Mucosa of rectum (tissue), 2 donors: ENCODE data around the gene SORCS1.

Experiments used
- H3K27ac ChIP-seq, 2 donors: one replicate each; pipeline ENCODE4 v1.7.0; 2013; ENCODE audit warnings: inconsistent platforms in 2 of 2, low read depth in 2 of 2, low read length in 2 of 2
- H3K27me3 ChIP-seq, 2 donors: one replicate each; pipeline ENCODE4 v1.7.0; 2013; ENCODE audit warnings: low read length in 2 of 2; ENCODE audit not compliant: control insufficient read depth in 2 of 2, insufficient read depth in 2 of 2
- H3K36me3 ChIP-seq, 2 donors: one replicate each; pipeline ENCODE4 v1.7.0; 2013; ENCODE audit warnings: low read length in 2 of 2; ENCODE audit not compliant: control insufficient read depth in 2 of 2, insufficient read depth in 2 of 2
- H3K4me1 ChIP-seq, 2 donors: one replicate each; pipeline ENCODE4 v1.7.0; 2013; ENCODE audit warnings: low read length in 2 of 2, mild to moderate bottlenecking in 1 of 2; ENCODE audit not compliant: control insufficient read depth in 2 of 2, insufficient read depth in 2 of 2
- H3K4me3 ChIP-seq, 2 donors: one replicate each; pipeline ENCODE4 v1.7.0; 2013; ENCODE audit warnings: low read length in 2 of 2
- H3K9ac ChIP-seq, 2 donors: one replicate each; pipeline ENCODE4 v1.7.0; 2013; ENCODE audit warnings: low read length in 2 of 2, low read depth in 1 of 2, mild to moderate bottlenecking in 1 of 2
- H3K9me3 ChIP-seq, 2 donors: one replicate each; pipeline ENCODE4 v1.7.0; 2013; ENCODE audit warnings: low read length in 2 of 2; ENCODE audit not compliant: control insufficient read depth in 2 of 2
- donor health status: healthy.
- donor health status: Normal muscosa, but diverticular disease.

The SORCS1 gene

GRCh38 chr10:106734220-106734619 lies 430.3 kb downstream of the SORCS1 start:
- Histone ChIP-seq H3K27me3 (no peaks in the 10 kb centered on the region), H3K4me1 (no peaks in the 10 kb centered on the region), H3K4me3 (no peak overlapping the region), H3K27ac (no peak overlapping the region), H3K9me3 (no peaks in the 10 kb centered on the region), H3K36me3 (no peaks in the 10 kb centered on the region), H3K9ac (no peak overlapping the region)

- no peaks in the 10 kb centered on the region for H3K9me3 ChIP-seq
- no peaks in the 10 kb centered on the region for H3K4me1 ChIP-seq
- H3K4me3 ChIP-seq = no peak overlapping the region
- no peaks in the 10 kb centered on the region for H3K36me3 ChIP-seq
- no peak overlapping the region for H3K9ac ChIP-seq
- H3K27me3 ChIP-seq = no peaks in the 10 kb centered on the region
- H3K27ac ChIP-seq = no peak overlapping the region
Observed at GRCh38 chr10:106728232-106728631, 436.3 kb downstream of the SORCS1 start.

DNA sequence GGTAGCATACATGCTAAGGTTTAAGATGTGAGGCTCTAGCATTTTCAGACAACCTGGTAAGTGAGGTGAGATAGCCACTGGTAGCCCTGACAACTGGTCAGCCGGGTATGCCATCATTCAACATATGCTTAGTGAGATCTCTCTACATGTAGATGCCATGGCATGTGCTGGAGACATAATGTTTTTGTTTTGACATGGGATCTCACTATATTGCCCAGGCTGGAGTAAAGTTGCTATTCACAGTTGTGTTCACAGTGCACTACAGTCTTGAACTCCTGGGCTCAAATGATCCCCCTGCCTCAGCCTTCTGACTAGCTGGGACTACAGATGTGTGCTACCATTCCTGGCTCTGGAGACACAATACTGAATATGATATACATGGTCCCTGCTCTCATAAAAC lies 437.3 kb downstream of the SORCS1 start:
- no peak overlapping the region for H3K27ac ChIP-seq
- no peak overlapping the region for H3K9ac ChIP-seq
- no peaks in the 10 kb centered on the region for H3K9me3 ChIP-seq
- no peaks in the 10 kb centered on the region for H3K36me3 ChIP-seq
- H3K4me3 ChIP-seq = no peak overlapping the region
- H3K4me1 ChIP-seq = no peaks in the 10 kb centered on the region
- H3K27me3 ChIP-seq = no peaks in the 10 kb centered on the region

DNA sequence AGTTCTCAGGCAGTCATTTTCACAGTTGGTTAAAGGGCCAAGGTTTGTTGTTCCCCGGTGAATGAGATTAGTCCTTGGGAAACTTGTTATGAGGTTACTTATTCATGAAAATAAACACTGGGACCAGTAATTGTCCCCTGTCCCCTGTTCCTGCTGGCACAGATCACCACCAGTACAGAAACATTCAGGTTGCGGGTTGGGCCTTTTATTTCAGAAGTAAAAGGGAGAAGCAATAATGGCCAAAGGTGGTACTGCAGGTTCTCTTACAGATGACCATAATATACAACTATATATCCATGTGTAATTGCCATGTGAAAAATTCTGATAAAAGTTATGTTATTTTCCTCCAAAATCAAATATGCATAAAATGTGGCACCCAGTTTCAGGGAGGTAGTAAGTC lies 442.0 kb downstream of the SORCS1 start:
- H3K27ac ChIP-seq = no peak overlapping the region
- no peaks in the 10 kb centered on the region for H3K4me1 ChIP-seq
- H3K36me3 ChIP-seq = no peaks in the 10 kb centered on the region
- no peaks in the 10 kb centered on the region for H3K9me3 ChIP-seq
- no peak overlapping the region for H3K4me3 ChIP-seq
- H3K9ac ChIP-seq = no peak overlapping the region
- no peaks in the 10 kb centered on the region for H3K27me3 ChIP-seq

- Histone ChIP-seq H3K27ac (no peak overlapping the region), H3K27me3 (no peaks in the 10 kb centered on the region), H3K4me3 (no peak overlapping the region), H3K9ac (no peak overlapping the region), H3K4me1 (no peaks in the 10 kb centered on the region), H3K36me3 (no peaks in the 10 kb centered on the region), H3K9me3 (no peaks in the 10 kb centered on the region)
Observed at GRCh38 chr10:106720683-106721082, 443.8 kb downstream of the SORCS1 start.

DNA sequence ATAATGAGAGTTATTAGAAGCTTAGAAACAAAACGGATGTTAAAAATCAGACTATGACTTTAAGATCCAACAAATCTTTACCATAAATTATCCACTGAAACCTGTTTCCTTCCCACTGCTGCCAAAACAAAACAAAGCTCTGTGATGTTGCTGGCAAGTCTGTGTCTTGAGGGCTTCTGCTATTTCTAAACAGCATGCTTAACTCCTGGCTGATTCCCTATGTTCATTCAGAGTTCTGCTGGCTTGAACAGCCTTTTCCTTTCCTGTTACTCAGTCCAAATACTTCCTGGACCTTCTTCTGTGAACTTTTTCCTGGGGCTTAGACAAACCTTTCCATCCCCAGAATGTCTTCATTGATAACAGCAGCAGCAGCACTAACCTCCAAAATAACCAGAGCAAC lies 448.1 kb downstream of the SORCS1 start:
- no peak overlapping the region for H3K27ac ChIP-seq
- no peaks in the 10 kb centered on the region for H3K4me1 ChIP-seq
- H3K9me3 ChIP-seq = no peaks in the 10 kb centered on the region
- H3K9ac ChIP-seq = no peak overlapping the region
- H3K36me3 ChIP-seq = no peaks in the 10 kb centered on the region
- no peak overlapping the region for H3K4me3 ChIP-seq
- H3K27me3 ChIP-seq = no peaks in the 10 kb centered on the region

DNA sequence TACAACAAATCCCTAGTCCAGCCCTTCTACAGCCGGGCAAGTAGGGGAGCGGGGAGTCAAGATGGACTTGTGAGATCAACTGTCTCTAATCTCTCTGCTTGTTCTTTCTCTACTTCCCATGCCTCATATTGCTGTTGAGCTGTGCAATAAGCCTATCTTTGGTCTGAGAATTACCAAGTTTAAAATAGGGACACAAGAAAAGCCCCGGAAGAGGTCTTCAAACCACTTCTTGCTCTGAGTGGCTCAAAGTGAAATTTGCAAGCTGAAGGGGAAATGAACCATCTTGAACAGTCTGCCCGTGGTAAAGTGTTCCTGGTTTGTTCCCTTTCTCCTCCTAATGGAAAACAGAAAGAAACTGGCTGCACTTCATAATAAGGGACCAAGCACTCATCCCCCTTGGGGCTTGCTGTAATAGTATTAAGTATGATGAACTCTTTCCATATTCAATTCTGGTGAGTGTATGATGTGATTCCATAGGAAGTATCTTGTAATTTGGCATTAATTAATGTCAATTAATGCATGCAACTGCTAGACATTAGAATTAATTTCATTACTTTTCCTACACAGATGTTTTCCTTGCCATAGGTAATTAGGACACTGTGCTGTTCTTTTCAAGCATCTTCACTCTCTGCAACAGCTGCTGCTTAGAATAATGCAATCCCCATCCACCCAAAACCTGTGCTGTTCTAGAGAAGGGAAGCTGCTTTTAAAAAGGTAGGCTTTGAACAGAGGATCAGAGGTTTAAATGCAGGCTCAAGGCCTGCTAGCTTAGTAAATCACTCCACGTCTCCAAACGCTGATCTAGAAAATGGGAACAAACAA lies 449.6 kb downstream of the SORCS1 start:
- H3K9me3 ChIP-seq = no peaks in the 10 kb centered on the region
- no peak overlapping the region for H3K4me3 ChIP-seq
- no peaks in the 10 kb centered on the region for H3K4me1 ChIP-seq
- no peaks in the 10 kb centered on the region for H3K36me3 ChIP-seq
- no peak overlapping the region for H3K27ac ChIP-seq
- H3K9ac ChIP-seq = no peak overlapping the region
- H3K27me3 ChIP-seq = no peaks in the 10 kb centered on the region

DNA sequence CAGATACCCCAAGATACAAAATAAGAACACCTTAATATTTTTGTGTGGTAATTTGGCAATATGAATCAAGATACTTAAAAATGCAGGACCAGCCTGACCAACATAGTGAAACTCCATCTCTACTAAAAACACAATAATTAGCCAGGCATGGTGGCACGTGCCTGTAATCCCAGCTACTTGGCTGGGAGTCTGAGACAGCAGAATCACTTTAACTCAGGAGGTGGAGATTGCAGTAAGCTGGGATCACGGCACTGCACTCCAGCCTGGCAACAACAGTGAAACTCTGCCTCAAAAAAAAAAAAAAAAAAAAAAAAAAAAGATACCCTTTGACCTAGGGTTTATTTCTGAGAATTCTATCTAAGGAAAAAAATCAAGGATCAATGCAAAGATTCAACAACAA lies 450.7 kb downstream of the SORCS1 start:
- Histone ChIP-seq H3K9ac (no peak overlapping the region), H3K4me3 (no peak overlapping the region), H3K4me1 (no peaks in the 10 kb centered on the region), H3K36me3 (no peaks in the 10 kb centered on the region), H3K27me3 (no peaks in the 10 kb centered on the region), H3K27ac (no peak overlapping the region), H3K9me3 (no peaks in the 10 kb centered on the region)

- H3K4me3 ChIP-seq = no peak overlapping the region
- no peaks in the 10 kb centered on the region for H3K4me1 ChIP-seq
- no peak overlapping the region for H3K27ac ChIP-seq
- no peaks in the 10 kb centered on the region for H3K27me3 ChIP-seq
- H3K9ac ChIP-seq = no peak overlapping the region
- no peaks in the 10 kb centered on the region for H3K36me3 ChIP-seq
- H3K9me3 ChIP-seq = no peaks in the 10 kb centered on the region
Observed at GRCh38 chr10:106712988-106713387, 451.5 kb downstream of the SORCS1 start.

DNA sequence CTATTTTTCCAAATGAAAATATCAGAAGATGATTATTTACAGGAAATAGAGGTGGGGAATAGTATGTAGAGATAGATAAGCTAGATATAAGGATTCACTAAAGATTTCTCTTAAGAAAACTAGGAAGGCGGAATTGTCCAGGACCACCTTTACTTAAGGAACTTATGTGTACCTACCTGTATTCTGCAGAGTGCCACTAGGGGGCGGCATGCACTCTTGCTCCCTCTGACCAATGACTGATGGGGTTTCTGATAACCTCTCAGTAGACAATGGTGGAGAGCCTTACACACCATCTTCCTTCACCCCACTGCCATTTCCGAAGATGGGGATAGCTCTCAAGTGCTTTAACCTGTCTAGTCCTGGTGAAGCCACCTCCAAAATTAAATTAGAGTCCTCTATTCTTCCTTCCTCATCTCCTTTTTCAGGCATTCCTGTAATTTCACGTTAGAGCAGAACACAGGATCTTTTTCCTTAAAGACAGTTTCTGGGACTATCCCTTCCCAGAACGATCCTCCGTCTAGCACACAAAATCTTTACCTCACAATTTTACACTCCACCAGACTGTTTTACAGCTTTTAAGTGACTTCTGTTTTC lies 453.1 kb downstream of the SORCS1 start:
- no peak overlapping the region for H3K27ac ChIP-seq
- H3K36me3 ChIP-seq = no peaks in the 10 kb centered on the region
- no peak overlapping the region for H3K4me3 ChIP-seq
- H3K4me1 ChIP-seq = no peaks in the 10 kb centered on the region
- no peaks in the 10 kb centered on the region for H3K9me3 ChIP-seq
- no peak overlapping the region for H3K9ac ChIP-seq
- no peaks in the 10 kb centered on the region for H3K27me3 ChIP-seq
